Measurements from ENCODE around the gene DCBLD2. TPM values are rescaled to one million over a fixed set of nuclear protein-coding genes. Genes with fewer than 3 reads are reported as not detected.

DCBLD2 gene
- total RNA-seq, 1 donor from 2014 or later: 91.9 TPM

DNA sequence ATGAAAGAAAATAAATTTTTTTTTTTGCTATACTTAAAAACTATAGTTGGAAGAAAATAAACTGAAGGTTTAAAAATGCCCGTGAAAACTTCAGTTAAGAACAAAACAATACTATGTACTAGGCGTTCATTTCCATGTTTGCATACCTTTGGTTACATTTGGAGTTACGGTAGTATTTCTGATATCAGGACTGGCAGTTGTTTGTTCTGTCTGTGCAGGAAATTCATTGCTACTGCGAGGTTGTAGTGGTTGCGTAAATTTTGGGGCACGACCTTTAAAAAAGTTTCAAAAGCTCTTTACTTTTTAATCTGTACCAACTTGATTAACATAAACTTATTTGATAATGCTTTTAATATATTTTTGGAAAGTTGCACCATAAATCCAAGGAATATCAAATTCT lies 90.4 kb downstream of the DCBLD2 start:
- H3K27me3 Mint-ChIP-seq (ENCODE audit: low read depth): no peaks in the 10 kb centered on the region
- no peak overlapping the region for H3K4me3 Mint-ChIP-seq
- no peak for DNase-seq (ENCODE audit: low read depth, low spot score)
- no peak overlapping the region for H3K27ac Mint-ChIP-seq (ENCODE audit: unreplicated experiment)
- H3K4me1 Mint-ChIP-seq: peaks cover 10% of the 10 kb centered on the region
- peaks cover 22% of the 10 kb centered on the region for H3K36me3 Mint-ChIP-seq (ENCODE audit: low read depth)
- TF ChIP-seq, protein P1, sequence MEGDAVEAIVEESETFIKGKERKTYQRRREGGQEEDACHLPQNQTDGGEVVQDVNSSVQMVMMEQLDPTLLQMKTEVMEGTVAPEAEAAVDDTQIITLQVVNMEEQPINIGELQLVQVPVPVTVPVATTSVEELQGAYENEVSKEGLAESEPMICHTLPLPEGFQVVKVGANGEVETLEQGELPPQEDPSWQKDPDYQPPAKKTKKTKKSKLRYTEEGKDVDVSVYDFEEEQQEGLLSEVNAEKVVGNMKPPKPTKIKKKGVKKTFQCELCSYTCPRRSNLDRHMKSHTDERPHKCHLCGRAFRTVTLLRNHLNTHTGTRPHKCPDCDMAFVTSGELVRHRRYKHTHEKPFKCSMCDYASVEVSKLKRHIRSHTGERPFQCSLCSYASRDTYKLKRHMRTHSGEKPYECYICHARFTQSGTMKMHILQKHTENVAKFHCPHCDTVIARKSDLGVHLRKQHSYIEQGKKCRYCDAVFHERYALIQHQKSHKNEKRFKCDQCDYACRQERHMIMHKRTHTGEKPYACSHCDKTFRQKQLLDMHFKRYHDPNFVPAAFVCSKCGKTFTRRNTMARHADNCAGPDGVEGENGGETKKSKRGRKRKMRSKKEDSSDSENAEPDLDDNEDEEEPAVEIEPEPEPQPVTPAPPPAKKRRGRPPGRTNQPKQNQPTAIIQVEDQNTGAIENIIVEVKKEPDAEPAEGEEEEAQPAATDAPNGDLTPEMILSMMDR (conservative IDR thresholded peaks at IDR 0.05): no peak
- H3K9me3 Mint-ChIP-seq: no peaks in the 10 kb centered on the region

GRCh38 chr3:98809557-98809956 lies 91.9 kb downstream of the DCBLD2 start:
- no peak overlapping the region for H3K4me3 Mint-ChIP-seq

GRCh38 chr3:98808071-98808470 lies 93.4 kb downstream of the DCBLD2 start:
- H3K27me3 Mint-ChIP-seq (ENCODE audit: low read depth): no peaks in the 10 kb centered on the region
- H3K27ac Mint-ChIP-seq (ENCODE audit: unreplicated experiment): no peak overlapping the region
- TF ChIP-seq, protein P1 (conservative IDR thresholded peaks at IDR 0.05): no peak
- H3K4me1 Mint-ChIP-seq: peaks cover 10% of the 10 kb centered on the region
- no peak overlapping the region for H3K4me3 Mint-ChIP-seq
- no peak for DNase-seq (ENCODE audit: low read depth, low spot score)
- peaks cover 41% of the 10 kb centered on the region for H3K36me3 Mint-ChIP-seq (ENCODE audit: low read depth)
- H3K9me3 Mint-ChIP-seq: no peaks in the 10 kb centered on the region

More at GRCh38 chr3:98809557-98809956, 91.9 kb downstream of the DCBLD2 start:
- H3K27ac Mint-ChIP-seq (ENCODE audit: unreplicated experiment): no peak overlapping the region
- peaks cover 30% of the 10 kb centered on the region for H3K36me3 Mint-ChIP-seq (ENCODE audit: low read depth)
- H3K9me3 Mint-ChIP-seq: no peaks in the 10 kb centered on the region
- H3K4me1 Mint-ChIP-seq: peaks cover 10% of the 10 kb centered on the region
- no peak for DNase-seq (ENCODE audit: low read depth, low spot score)
- TF ChIP-seq, protein P1 (conservative IDR thresholded peaks at IDR 0.05): no peak
- H3K27me3 Mint-ChIP-seq (ENCODE audit: low read depth): no peaks in the 10 kb centered on the region

- H3K36me3 Mint-ChIP-seq (ENCODE audit: low read depth): peaks cover 45% of the 10 kb centered on the region
- H3K9me3 Mint-ChIP-seq: no peaks in the 10 kb centered on the region
- H3K4me3 Mint-ChIP-seq: no peak overlapping the region
- TF ChIP-seq, protein P1 (conservative IDR thresholded peaks at IDR 0.05): no peak
- H3K4me1 Mint-ChIP-seq: peaks cover 10% of the 10 kb centered on the region
- H3K27ac Mint-ChIP-seq (ENCODE audit: unreplicated experiment): no peak overlapping the region
- H3K27me3 Mint-ChIP-seq (ENCODE audit: low read depth): no peaks in the 10 kb centered on the region
- no peak for DNase-seq (ENCODE audit: low read depth, low spot score)
Measured at GRCh38 chr3:98807561-98807960, 93.9 kb downstream of the DCBLD2 start.

DNA sequence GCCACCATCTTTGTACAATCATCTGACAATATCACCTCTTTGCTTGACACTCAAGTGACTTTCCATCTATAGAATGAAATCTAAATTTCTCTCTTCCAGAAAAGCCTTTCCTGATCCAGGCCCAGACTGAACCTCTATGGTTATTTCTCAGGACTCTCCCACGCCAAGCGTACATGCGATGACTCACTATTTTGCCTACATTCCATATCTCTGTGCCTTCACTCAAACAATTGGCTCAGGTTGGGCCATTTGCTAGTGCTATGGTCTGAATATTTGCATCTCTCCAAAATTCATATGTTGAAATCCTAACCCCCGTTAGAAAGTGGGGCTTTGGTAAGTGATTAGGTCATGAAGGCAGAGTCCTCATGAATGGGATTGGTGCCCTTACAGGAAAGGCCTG lies 94.5 kb downstream of the DCBLD2 start:
- TF ChIP-seq, protein P1 (conservative IDR thresholded peaks at IDR 0.05): no peak
- Mint-ChIP-seq H3K9me3 (no peaks in the 10 kb centered on the region), H3K27me3 (ENCODE audit: low read depth) (no peaks in the 10 kb centered on the region), H3K27ac (ENCODE audit: unreplicated experiment) (no peak overlapping the region), H3K4me3 (no peak overlapping the region), H3K4me1 (peaks cover 10% of the 10 kb centered on the region), H3K36me3 (ENCODE audit: low read depth) (peaks cover 49% of the 10 kb centered on the region)
- DNase-seq (ENCODE audit: low read depth, low spot score): no peak

DNA sequence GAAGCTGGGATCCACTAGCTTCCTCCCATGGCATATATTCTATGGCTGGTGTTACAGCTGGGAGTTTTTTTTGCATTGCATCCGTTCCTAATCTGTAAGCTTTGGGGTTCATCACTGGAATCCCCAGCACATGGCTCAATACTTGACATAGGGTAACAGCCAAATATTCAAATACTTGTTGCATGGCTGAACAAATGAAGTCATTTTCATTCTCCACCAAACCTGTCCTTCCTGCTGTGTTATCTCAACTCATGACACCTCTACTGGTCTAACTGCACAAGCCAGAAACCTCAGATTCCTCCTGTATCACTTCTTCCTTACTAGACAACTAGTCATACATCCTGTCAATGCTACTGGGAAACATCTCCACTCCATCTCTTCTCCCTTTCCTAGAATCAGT lies 95.0 kb downstream of the DCBLD2 start:
- no peak for DNase-seq (ENCODE audit: low read depth, low spot score)
- H3K9me3 Mint-ChIP-seq: no peaks in the 10 kb centered on the region
- H3K27ac Mint-ChIP-seq (ENCODE audit: unreplicated experiment): no peak overlapping the region
- peaks cover 54% of the 10 kb centered on the region for H3K36me3 Mint-ChIP-seq (ENCODE audit: low read depth)
- TF ChIP-seq, protein P1 (conservative IDR thresholded peaks at IDR 0.05): no peak
- no peak overlapping the region for H3K4me3 Mint-ChIP-seq
- no peaks in the 10 kb centered on the region for H3K27me3 Mint-ChIP-seq (ENCODE audit: low read depth)
- H3K4me1 Mint-ChIP-seq: peaks cover 10% of the 10 kb centered on the region
